HG03097 (cell line): ENCODE measurements around the gene CEP170B.

Experiments
- ATAC-seq: cut with Tn5 transposase; IDR thresholded peaks from one replicate; pipeline ENCODE4 v1.9.1; 2021; ENCODE audit not compliant: unreplicated experiment, low FRiP score

CEP170B gene

GRCh38 chr14:104866451-104867370, 1.6 kb downstream of the CEP170B start:
- ATAC-seq, result no peak

- ATAC-seq, result no peak
Measured at GRCh38 chr14:104867371-104868059, 2.4 kb downstream of the CEP170B start.

- ATAC-seq, result no peak
Measured at GRCh38 chr14:104868060-104868740, 3.1 kb downstream of the CEP170B start.

GRCh38 chr14:104868811-104869572, 3.9 kb downstream of the CEP170B start:
- ATAC-seq, result no peak

GRCh38 chr14:104869669-104870367, 4.8 kb downstream of the CEP170B start:
- ATAC-seq, result no peak

GRCh38 chr14:104870368-104871144, 5.5 kb downstream of the CEP170B start:
- ATAC-seq, result no peak

- no peak for ATAC-seq
Measured at GRCh38 chr14:104871145-104871655, 6.1 kb downstream of the CEP170B start.

- no peak for ATAC-seq
Measured at GRCh38 chr14:104871656-104872468, 6.8 kb downstream of the CEP170B start.

- no peak for ATAC-seq
Measured at GRCh38 chr14:104872469-104873341, 7.6 kb downstream of the CEP170B start.

- no peak for ATAC-seq
Measured at GRCh38 chr14:104873380-104874055, 8.4 kb downstream of the CEP170B start.

GRCh38 chr14:104874110-104874531, 9.1 kb downstream of the CEP170B start:
- no peak for ATAC-seq

- no peak for ATAC-seq
Measured at GRCh38 chr14:104874571-104875411, 9.7 kb downstream of the CEP170B start.

GRCh38 chr14:104875412-104875751, 10.3 kb downstream of the CEP170B start:
- no peak for ATAC-seq

GRCh38 chr14:104875811-104876210, 10.7 kb downstream of the CEP170B start:
- ATAC-seq, result no peak

- ATAC-seq, result no peak
Measured at GRCh38 chr14:104876251-104876699, 11.2 kb downstream of the CEP170B start.
